ENCODE data around the gene QRICH2. TPM values are rescaled to one million over a fixed set of nuclear protein-coding genes. Genes with fewer than 3 reads are reported as not detected.

The QRICH2 gene
- total and polyA plus RNA-seq, 2 of the 4 experiments (the other 2 are of a cell fraction): 4.3 to 4.8 TPM

DNA sequence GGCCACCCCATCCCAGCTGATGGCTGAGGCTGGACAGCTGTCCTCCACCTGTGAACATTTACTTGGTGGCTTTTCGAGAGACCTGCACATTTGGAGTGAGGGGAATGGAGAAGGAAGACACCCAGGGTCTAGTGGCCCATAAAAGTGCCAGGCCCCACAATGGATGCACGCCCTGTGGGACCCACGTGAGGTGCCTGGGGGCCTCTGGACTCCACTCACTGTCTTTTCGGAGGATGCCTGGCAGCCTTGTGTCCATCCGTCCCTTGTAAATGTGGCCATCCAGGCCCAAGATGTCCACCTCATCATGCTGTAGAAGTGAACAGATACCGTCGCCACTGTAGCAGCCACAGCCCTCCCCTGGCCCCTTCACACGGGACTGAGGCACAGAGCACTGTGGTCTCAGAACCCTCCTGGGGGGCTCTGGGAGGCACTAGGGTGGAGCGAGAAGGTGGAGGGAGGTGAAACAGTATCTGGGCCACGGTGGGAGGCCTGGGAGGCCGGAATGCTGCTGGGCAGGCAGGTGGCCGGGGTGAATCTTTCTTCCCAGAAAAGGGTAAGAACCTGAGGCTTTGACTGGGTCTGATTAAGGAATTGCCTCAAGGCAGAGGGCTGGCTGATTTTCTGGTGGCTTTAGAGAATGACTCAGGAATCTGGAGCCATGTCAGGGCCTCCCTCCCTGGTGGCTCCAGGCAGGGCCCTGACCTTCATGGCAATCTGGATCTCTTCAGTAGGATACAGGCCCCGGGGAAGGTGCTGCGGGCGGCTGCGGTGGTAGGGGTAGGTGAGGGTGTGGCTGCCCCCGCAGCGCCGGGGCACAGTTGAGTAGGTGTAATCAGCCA, 31.4 kb downstream of the QRICH2 start (continued):
- no peak for TF ChIP-seq MAZ (IDR thresholded peaks at IDR 0.05; ENCODE audit: borderline replicate concordance, low read depth, low read length)
- no peak for TF ChIP-seq MAFK (IDR thresholded peaks at IDR 0.05; ENCODE audit: low read depth, low read length)

DNA sequence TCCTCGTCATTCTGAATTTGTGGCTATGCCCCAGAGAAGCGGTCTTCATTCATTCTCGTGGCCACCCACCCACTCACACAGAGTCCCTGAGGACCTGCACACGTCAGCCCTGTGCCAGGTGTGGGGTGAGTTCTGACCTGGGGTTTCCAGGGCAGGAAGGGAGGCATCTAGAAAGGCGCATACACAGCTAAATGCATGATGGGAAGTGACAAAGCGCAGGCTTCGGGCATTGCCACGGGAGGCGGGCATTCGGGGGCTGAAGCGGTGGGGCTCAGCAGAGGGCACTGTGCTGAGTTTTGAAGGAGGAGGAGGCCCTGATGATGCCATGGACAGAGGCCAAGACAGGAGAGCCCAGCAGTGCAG, 32.0 kb downstream of the QRICH2 start:
- Histone ChIP-seq H4K20me1 (ENCODE audit: insufficient read depth, low read length) (no peaks in the 10 kb centered on the region; the same call in 1 of the 2 replicates), H2AK5ac (ENCODE audit: low read depth, low read length) (no peak overlapping the region), H2BK20ac (ENCODE audit: low read depth, low read length) (no peak overlapping the region), H3K79me1 (ENCODE audit: low read depth in 1 of 2, low read length in 2 of 2) (peaks cover under 1 to 20% of the 10 kb centered on the region in 2 experiments; a peak in 2 of 4 replicates), H3K9ac (ENCODE audit: low read depth, low read length) (no peak overlapping the region), H3K4me1 (ENCODE audit: control insufficient read depth, insufficient read depth, low read length) (peaks cover 7% of the 10 kb centered on the region), H3K9me1 (ENCODE audit: insufficient read depth, low read length) (peaks cover 6% of the 10 kb centered on the region), H3K36me3 (ENCODE audit: control insufficient read depth, insufficient read depth, low read length) (peaks cover 2% of the 10 kb centered on the region), H2BK15ac (ENCODE audit: low read depth, low read length) (no peak overlapping the region), H2BK5ac (ENCODE audit: low read depth, low read length, poor library complexity, severe bottlenecking) (no peak overlapping the region), H2AK9ac (replicated peaks; ENCODE audit: low read depth, low read length, poor library complexity) (peak overlapping the region; percentile 23), H3K18ac (ENCODE audit: low read depth, low read length) (no peak overlapping the region), H4K91ac (ENCODE audit: insufficient read depth, low read depth, low read length) (no peak overlapping the region), H3K27ac (ENCODE audit: insufficient read depth, low read length) (no peak overlapping the region), H4K8ac (ENCODE audit: low read depth in 2 of 2, low read length in 2 of 2) (no peak overlapping the region), H2BK120ac (ENCODE audit: low read depth, low read length) (no peak overlapping the region), H3K27me3 (ENCODE audit: control insufficient read depth, insufficient read depth, low read length) (no peaks in the 10 kb centered on the region), H3K56ac (ENCODE audit: extremely low read depth, insufficient read depth, low read length) (no peak overlapping the region), H2AFZ (replicated peaks; ENCODE audit: low read length, poor library complexity) (no peak overlapping the region), H3K4me3 (ENCODE audit: insufficient read depth, low read depth, low read length) (no peak overlapping the region), H3K4ac (ENCODE audit: low read depth, low read length) (no peak overlapping the region), H3K23ac (ENCODE audit: low read depth, low read length) (no peak overlapping the region), H3K4me2 (ENCODE audit: low read depth, low read length) (no peak overlapping the region), H3K9me3 (ENCODE audit: control insufficient read depth, insufficient read depth, low read length) (no peaks in the 10 kb centered on the region), H4K5ac (ENCODE audit: low read depth, low read length) (no peak overlapping the region), H3K14ac (replicated peaks; ENCODE audit: low read depth, low read length) (no peak overlapping the region)
- DNase-seq (no peak), ATAC-seq (ENCODE audit: low read depth) (no peak)
- CTCF ChIA-PET: interaction anchor here (1.1 kb wide), 1 partner anchor 167 kb away, joined by 4 read pairs; no protein-coding TSS in a partner anchor
- BruUV-seq (replicated peaks): no TSS peak
- dilution Hi-C loops (cut with HindIII; ENCODE audit: low sequenced_read_pairs, unreplicated experiment): no loop called here
- WGBS, 2 experiments (ENCODE audit: extremely low coverage in 2 of 2, insufficient read length in 1 of 2): 80% methylated on average over 7 of the region's 11 CpGs; no CpG with 5 or more reads in 1 of the 2 experiments
- TF ChIP-seq POLR2A (IDR thresholded peaks at IDR 0.05; ENCODE audit: low read depth, low read length) (no peak), MXI1 (IDR thresholded peaks at IDR 0.05; ENCODE audit: borderline replicate concordance, low read depth, low read length) (no peak), CEBPB (IDR thresholded peaks at IDR 0.05; ENCODE audit: low read depth, low read length) (no peak), SMC3 (IDR thresholded peaks at IDR 0.05; ENCODE audit: low read depth, low read length) (no peak), MAFK (IDR thresholded peaks at IDR 0.05; ENCODE audit: low read depth, low read length) (no peak), NFE2L2 (IDR thresholded peaks at IDR 0.05; ENCODE audit: low read depth, low read length) (no peak), CHD1 (IDR thresholded peaks at IDR 0.05; ENCODE audit: low read depth, low read length) (no peak), RFX5 (IDR thresholded peaks at IDR 0.05; ENCODE audit: low read depth, low read length) (no peak)
- TF ChIP-seq, protein P1, sequence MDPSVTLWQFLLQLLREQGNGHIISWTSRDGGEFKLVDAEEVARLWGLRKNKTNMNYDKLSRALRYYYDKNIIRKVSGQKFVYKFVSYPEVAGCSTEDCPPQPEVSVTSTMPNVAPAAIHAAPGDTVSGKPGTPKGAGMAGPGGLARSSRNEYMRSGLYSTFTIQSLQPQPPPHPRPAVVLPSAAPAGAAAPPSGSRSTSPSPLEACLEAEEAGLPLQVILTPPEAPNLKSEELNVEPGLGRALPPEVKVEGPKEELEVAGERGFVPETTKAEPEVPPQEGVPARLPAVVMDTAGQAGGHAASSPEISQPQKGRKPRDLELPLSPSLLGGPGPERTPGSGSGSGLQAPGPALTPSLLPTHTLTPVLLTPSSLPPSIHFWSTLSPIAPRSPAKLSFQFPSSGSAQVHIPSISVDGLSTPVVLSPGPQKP (IDR thresholded peaks at IDR 0.05; ENCODE audit: borderline replicate concordance, low read depth, low read length): no peak
- POLR2A ChIA-PET (ENCODE audit: unreplicated experiment): no interaction called here
- intact Hi-C loops (cut with micrococcal nuclease): no loop called here
- in situ Hi-C loops (cut with MboI; ENCODE audit: low sequenced_read_pairs): no loop called here
